Mucosa of rectum (tissue), 2 donors: ENCODE measurements around the gene CCDC174.

ENCODE experiments used
- H3K27ac ChIP-seq, 2 donors: one replicate each; pipeline ENCODE4 v1.7.0; 2013; ENCODE audit warnings: inconsistent platforms in 2 of 2, low read depth in 2 of 2, low read length in 2 of 2
- H3K27me3 ChIP-seq, 2 donors: one replicate each; pipeline ENCODE4 v1.7.0; 2013; ENCODE audit warnings: low read length in 2 of 2; ENCODE audit not compliant: control insufficient read depth in 2 of 2, insufficient read depth in 2 of 2
- H3K36me3 ChIP-seq, 2 donors: one replicate each; pipeline ENCODE4 v1.7.0; 2013; ENCODE audit warnings: low read length in 2 of 2; ENCODE audit not compliant: control insufficient read depth in 2 of 2, insufficient read depth in 2 of 2
- H3K4me1 ChIP-seq, 2 donors: one replicate each; pipeline ENCODE4 v1.7.0; 2013; ENCODE audit warnings: low read length in 2 of 2, mild to moderate bottlenecking in 1 of 2; ENCODE audit not compliant: control insufficient read depth in 2 of 2, insufficient read depth in 2 of 2
- H3K4me3 ChIP-seq, 2 donors: one replicate each; pipeline ENCODE4 v1.7.0; 2013; ENCODE audit warnings: low read length in 2 of 2
- H3K9ac ChIP-seq, 2 donors: one replicate each; pipeline ENCODE4 v1.7.0; 2013; ENCODE audit warnings: low read length in 2 of 2, low read depth in 1 of 2, mild to moderate bottlenecking in 1 of 2
- H3K9me3 ChIP-seq, 2 donors: one replicate each; pipeline ENCODE4 v1.7.0; 2013; ENCODE audit warnings: low read length in 2 of 2; ENCODE audit not compliant: control insufficient read depth in 2 of 2
- donor health status: healthy.
- donor health status: Normal muscosa, but diverticular disease.

CCDC174 gene

DNA sequence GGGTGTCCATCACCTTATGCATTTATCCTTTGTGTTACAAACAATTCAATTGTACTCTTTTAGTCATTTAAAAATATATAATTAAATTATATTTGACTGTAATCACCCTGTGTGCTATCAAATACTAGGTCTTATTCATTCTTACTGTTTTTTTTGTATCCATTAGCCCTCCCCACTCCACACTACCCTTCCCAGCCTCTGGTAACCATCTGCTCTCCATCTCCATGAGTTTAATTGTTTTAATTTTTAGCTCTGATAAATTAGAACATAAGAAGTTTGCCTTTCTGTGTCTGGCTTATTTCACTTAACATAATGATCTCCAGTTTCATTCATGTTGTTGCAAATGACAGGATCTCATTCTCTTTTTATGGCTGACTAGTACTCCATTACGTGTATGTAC is 40.2 kb downstream of the CCDC174 start:
- no peak overlapping the region for H3K27ac ChIP-seq

DNA sequence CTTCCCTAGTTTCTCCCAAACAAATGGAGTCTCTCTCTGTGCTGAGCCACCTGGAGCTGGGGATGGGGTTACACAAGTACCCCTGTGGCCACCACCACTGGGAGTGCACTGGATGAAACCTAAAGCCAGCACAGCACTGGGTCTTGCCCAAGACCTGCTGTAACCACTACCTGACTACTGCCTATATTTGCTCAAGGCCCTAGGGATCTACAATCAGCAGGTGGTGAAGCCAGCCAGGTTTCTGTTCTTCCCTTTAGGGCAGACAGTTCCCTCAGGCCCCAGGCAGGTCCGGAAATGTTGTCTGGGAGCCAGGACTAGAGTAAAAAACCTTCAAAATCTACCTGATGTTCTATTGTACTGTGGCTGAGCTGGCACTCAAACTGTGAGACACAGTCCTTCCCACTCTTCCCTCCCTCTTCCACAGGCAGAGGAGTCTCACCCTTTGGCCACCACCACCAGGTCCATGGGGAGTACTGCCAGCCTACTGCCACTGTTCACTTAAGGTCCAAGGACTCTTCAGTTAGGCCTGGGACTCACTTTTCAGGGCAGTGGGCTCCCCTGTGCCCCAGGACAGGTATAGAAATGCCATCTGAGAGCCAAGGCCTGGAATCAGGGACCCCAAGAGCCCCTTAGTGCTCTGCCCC is 47.2 kb downstream of the CCDC174 start:
- H3K9ac ChIP-seq = no peak overlapping the region
- H3K4me1 ChIP-seq = no peaks in the 10 kb centered on the region
- no peaks in the 10 kb centered on the region for H3K27me3 ChIP-seq
- H3K36me3 ChIP-seq = no peaks in the 10 kb centered on the region
- no peaks in the 10 kb centered on the region for H3K9me3 ChIP-seq
- no peak overlapping the region for H3K4me3 ChIP-seq
- no peak overlapping the region for H3K27ac ChIP-seq

More for the DNA sequence above, 40.2 kb downstream of the CCDC174 start:
- H3K4me1 ChIP-seq = peaks cover 0 to 2% of the 10 kb centered on the region in 2 donors
- H3K9me3 ChIP-seq = no peaks in the 10 kb centered on the region
- no peaks in the 10 kb centered on the region for H3K36me3 ChIP-seq
- no peak overlapping the region for H3K4me3 ChIP-seq
- H3K9ac ChIP-seq = no peak overlapping the region
- H3K27me3 ChIP-seq = peaks cover 0 to 5% of the 10 kb centered on the region in 2 donors

DNA sequence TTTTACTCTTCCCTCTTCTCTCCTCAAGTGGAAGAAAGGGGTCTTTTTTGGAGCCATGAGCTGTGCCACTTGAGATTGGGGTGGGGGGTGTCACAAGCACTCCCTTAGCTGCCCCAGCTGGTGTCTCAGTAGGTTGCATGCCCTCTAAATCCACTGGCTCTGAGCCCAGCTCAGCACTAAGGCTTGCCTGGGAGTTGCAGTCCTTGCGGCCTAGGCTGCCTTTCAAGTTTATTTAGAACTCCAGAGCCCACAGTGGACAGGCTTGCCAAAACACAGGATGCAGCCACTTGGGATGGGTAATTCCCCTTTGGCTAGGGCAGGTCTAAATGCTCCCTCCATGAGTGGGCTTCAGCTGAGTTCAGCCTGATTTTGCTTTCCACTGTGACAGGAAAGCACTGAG is 48.1 kb downstream of the CCDC174 start:
- H3K27me3 ChIP-seq = no peaks in the 10 kb centered on the region
- no peak overlapping the region for H3K27ac ChIP-seq
- no peaks in the 10 kb centered on the region for H3K9me3 ChIP-seq
- H3K4me1 ChIP-seq = no peaks in the 10 kb centered on the region
- H3K36me3 ChIP-seq = no peaks in the 10 kb centered on the region
- H3K9ac ChIP-seq = no peak overlapping the region
- no peak overlapping the region for H3K4me3 ChIP-seq

GRCh38 chr3:14700891-14701290 is 49.3 kb downstream of the CCDC174 start:
- Histone ChIP-seq H3K27me3 (no peaks in the 10 kb centered on the region), H3K9ac (no peak overlapping the region), H3K27ac (no peak overlapping the region), H3K36me3 (no peaks in the 10 kb centered on the region), H3K4me3 (no peak overlapping the region), H3K9me3 (no peaks in the 10 kb centered on the region), H3K4me1 (no peaks in the 10 kb centered on the region)

DNA sequence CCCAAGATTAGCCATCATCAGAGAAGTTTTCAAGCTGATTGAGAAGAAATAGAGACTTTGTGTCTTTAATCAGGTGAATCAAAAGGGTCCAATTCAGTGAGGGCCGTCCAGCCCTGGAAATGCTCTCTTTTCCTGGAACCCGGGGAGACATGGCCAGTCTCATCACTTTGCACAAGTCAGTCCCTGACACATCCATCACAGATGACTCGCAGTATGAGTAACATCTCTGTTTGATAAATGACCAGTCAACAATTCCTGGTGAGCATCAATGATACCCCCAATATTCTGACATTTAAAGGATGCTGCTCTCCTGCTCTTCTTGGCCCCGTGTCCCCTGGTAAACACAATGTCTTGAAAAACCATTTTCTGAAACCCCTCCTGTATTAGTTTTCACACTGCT is 50.1 kb downstream of the CCDC174 start:
- Histone ChIP-seq H3K27ac (no peak overlapping the region), H3K36me3 (no peaks in the 10 kb centered on the region), H3K9me3 (no peaks in the 10 kb centered on the region), H3K4me3 (no peak overlapping the region), H3K27me3 (no peaks in the 10 kb centered on the region), H3K9ac (no peak overlapping the region), H3K4me1 (no peaks in the 10 kb centered on the region)

DNA sequence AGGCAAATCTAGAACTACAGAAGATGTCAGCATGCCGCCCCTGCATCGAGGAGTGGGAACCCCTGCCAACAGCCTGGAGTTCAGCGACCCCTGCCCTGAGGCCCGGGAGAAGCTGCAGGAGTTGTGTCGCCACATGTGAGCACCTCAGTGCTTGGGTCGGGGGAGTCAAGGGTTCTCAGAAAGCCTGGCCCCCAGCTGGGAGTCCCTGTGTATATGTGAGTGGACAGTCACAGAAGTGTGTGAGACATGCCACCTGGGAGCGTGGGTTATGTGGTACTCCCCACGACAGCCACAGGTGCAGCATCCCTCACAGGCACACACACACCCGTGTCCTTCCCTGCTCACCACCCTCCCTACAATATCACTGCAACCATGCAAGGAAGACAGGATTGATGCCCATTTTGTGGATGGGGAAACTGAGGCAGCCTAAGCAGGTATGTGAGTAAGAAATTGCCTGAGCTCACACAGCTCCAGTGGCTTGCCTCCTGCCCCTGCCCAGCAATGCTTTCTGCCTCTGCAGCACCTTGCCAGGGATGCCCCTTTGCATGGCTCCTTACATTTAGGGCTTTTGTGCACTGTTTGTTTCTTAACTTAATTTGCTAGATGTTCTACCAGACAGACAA is 51.7 kb downstream of the CCDC174 start:
- H3K4me1 ChIP-seq = no peaks in the 10 kb centered on the region
- no peaks in the 10 kb centered on the region for H3K27me3 ChIP-seq
- H3K4me3 ChIP-seq = no peak overlapping the region
- no peak overlapping the region for H3K27ac ChIP-seq
- H3K9ac ChIP-seq = no peak overlapping the region
- H3K36me3 ChIP-seq = no peaks in the 10 kb centered on the region
- no peaks in the 10 kb centered on the region for H3K9me3 ChIP-seq

DNA sequence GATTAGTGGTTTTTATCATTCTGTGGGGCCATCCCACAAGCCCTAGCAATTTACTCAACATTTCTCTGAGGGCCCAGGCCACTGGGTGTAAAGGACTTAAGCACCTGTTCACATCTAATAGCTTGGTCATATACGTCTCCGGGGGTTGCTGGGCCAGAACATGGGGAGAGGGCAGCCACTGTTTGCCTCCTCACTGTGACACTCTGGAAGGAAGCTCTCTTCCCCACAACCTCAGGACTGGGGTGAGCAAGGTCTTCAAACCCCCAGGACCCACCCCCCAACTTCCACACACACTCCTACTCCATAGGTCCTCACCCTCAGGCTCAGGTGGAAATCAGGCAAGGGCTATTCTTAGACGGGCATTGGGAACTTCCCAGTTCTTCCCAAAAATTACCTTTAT is 52.2 kb downstream of the CCDC174 start:
- H3K27ac ChIP-seq = no peak overlapping the region

DNA sequence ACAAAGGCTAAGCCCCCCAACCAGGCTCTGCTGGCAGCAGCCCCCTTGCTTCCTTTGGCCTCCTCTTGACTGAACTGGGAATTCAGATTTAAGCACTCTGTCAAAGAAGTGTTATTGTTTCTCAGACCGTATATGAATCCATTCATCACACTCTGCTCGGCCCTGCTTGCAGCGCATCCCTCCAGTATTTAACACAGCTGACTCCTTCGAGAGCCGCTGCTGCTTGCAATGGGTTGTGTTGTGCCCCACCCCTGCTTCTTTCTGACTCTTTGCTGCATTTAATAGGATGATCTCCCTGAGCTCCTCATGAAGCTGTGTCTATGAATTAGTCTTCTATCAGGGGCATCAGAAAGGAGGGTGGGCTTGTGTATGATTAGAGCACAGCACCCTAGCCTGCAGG is 54.5 kb downstream of the CCDC174 start:
- Histone ChIP-seq H3K4me3 (no peak overlapping the region), H3K4me1 (no peaks in the 10 kb centered on the region), H3K27me3 (no peaks in the 10 kb centered on the region), H3K9me3 (no peaks in the 10 kb centered on the region), H3K9ac (no peak overlapping the region), H3K36me3 (no peaks in the 10 kb centered on the region), H3K27ac (no peak overlapping the region)

More for the DNA sequence above, 52.2 kb downstream of the CCDC174 start:
- Histone ChIP-seq H3K36me3 (no peaks in the 10 kb centered on the region), H3K27me3 (no peaks in the 10 kb centered on the region), H3K4me3 (no peak overlapping the region), H3K9ac (no peak overlapping the region), H3K4me1 (no peaks in the 10 kb centered on the region), H3K9me3 (no peaks in the 10 kb centered on the region)

GRCh38 chr3:14716591-14716990 is 65.0 kb downstream of the CCDC174 start:
- H3K27me3 ChIP-seq = peaks cover 0 to 3% of the 10 kb centered on the region in 2 donors
- H3K36me3 ChIP-seq = no peaks in the 10 kb centered on the region
- H3K27ac ChIP-seq = no peak overlapping the region
- no peak overlapping the region for H3K4me3 ChIP-seq
- H3K9me3 ChIP-seq = no peaks in the 10 kb centered on the region
- H3K9ac ChIP-seq = no peak overlapping the region
- H3K4me1 ChIP-seq = no peaks in the 10 kb centered on the region

DNA sequence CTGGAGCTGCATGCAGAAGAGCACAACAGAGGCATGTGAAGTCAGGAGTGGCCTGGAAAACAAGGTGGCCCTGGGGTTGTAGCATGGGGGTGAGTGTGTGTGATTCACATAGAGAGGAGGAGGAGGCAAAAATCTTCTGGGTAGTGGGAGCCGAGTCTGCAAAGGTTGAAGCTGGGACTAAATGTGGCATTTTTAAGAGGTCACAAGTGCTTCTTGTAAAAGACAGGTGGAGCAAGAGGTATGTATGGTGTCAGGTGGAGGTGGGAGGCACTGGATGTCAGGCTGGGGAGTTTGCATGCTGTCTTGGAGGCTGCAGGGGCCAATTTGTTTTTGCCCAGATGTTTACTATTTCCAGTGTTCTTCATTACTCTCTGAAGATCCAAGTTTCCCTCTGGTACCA is 65.7 kb downstream of the CCDC174 start:
- H3K4me1 ChIP-seq = no peaks in the 10 kb centered on the region
- no peak overlapping the region for H3K9ac ChIP-seq
- H3K27ac ChIP-seq = no peak overlapping the region
- no peaks in the 10 kb centered on the region for H3K36me3 ChIP-seq
- H3K4me3 ChIP-seq = no peak overlapping the region
- H3K9me3 ChIP-seq = no peaks in the 10 kb centered on the region
- peaks cover 0 to 3% of the 10 kb centered on the region in 2 donors for H3K27me3 ChIP-seq
